ENCODE results near the gene KCNH4. TPM values are rescaled to one million over a fixed set of nuclear protein-coding genes. Genes with fewer than 3 reads are reported as not detected.
A peak's percentile ranks its signal among the peaks of the same experiment; 100 is the strongest.
"Not testable (repeated sequence)": the region's sequence is repeated elsewhere in the genome, so short reads cannot be mapped to it uniquely, and the experiment has no call there.

KCNH4 gene
- total and polyA plus RNA-seq, 7 donors = 0.01 to 0.17 (median 0.08) TPM; not detected in 2

- no peak for ATAC-seq
- peaks cover 23% of the 10 kb centered on the region for H3K4me1 ChIP-seq
- no peak for DNase-seq
- TF ChIP-seq, protein P1, sequence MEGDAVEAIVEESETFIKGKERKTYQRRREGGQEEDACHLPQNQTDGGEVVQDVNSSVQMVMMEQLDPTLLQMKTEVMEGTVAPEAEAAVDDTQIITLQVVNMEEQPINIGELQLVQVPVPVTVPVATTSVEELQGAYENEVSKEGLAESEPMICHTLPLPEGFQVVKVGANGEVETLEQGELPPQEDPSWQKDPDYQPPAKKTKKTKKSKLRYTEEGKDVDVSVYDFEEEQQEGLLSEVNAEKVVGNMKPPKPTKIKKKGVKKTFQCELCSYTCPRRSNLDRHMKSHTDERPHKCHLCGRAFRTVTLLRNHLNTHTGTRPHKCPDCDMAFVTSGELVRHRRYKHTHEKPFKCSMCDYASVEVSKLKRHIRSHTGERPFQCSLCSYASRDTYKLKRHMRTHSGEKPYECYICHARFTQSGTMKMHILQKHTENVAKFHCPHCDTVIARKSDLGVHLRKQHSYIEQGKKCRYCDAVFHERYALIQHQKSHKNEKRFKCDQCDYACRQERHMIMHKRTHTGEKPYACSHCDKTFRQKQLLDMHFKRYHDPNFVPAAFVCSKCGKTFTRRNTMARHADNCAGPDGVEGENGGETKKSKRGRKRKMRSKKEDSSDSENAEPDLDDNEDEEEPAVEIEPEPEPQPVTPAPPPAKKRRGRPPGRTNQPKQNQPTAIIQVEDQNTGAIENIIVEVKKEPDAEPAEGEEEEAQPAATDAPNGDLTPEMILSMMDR (IDR thresholded peaks at IDR 0.05) = no peak
- no peaks in the 10 kb centered on the region for H3K9me3 ChIP-seq
- 95 to 96% (median 96%) methylated on average over 6 of the region's 6 CpGs for WGBS, 3 donors
- no peak overlapping the region for H3K27ac ChIP-seq
- no peak overlapping the region for H3K4me3 ChIP-seq
- no peaks in the 10 kb centered on the region for H3K27me3 ChIP-seq (ENCODE audit: insufficient read depth in 3 of 3, low read length in 2 of 3)
- intact Hi-C loops (cut with DNase I) = no loop called here
- peaks cover 0 to 56% of the 10 kb centered on the region in 2 donors for H3K36me3 ChIP-seq (ENCODE audit: insufficient read depth in 1 of 2, low read depth in 1 of 2)
Observed at GRCh38 chr17:42224651-42225050, 43.7 kb upstream of the KCNH4 start.

GRCh38 chr17:42221886-42222745, 41.2 kb upstream of the KCNH4 start:
- intact Hi-C loops (cut with DNase I) = no loop called here
- DNase-seq (peak in 1 of 2 donors; percentile 34), ATAC-seq (peak; percentile 61 to 79 (median 70))
- Histone ChIP-seq H3K27me3 (ENCODE audit: insufficient read depth in 3 of 3, low read length in 2 of 3) (no peaks in the 10 kb centered on the region), H3K9me3 (no peaks in the 10 kb centered on the region), H3K4me1 (peaks cover 4% of the 10 kb centered on the region), H3K27ac (no peak overlapping the region), H3K36me3 (ENCODE audit: insufficient read depth in 1 of 2, low read depth in 1 of 2) (peaks cover 0 to 72% of the 10 kb centered on the region in 2 donors), H3K4me3 (no peak overlapping the region)
- TF ChIP-seq, protein P1 (IDR thresholded peaks at IDR 0.05) = peak; percentile 53
- WGBS, 3 donors = 57 to 61% (median 58%) methylated on average over 3 of the region's 3 CpGs

GRCh38 chr17:42219280-42219679, 38.3 kb upstream of the KCNH4 start:
- ATAC-seq; H3K4me1 ChIP-seq; H3K27me3 ChIP-seq (ENCODE audit: insufficient read depth in 3 of 3, low read length in 2 of 3); H3K9me3 ChIP-seq; DNase-seq; H3K4me3 ChIP-seq; H3K27ac ChIP-seq: not testable (repeated sequence)
- 94 to 100% methylated on average over 3 to 4 of the region's 17 CpGs; no CpG with 5 or more reads in 1 of the 3 donors for WGBS, 3 donors
- intact Hi-C loops (cut with DNase I) = loop anchor here in 1 of 2 donors (10.0 kb wide), 1 partner anchor 186 kb away; no protein-coding TSS in a partner anchor
- peaks cover 2 to 81% of the 10 kb centered on the region in 2 donors for H3K36me3 ChIP-seq (ENCODE audit: insufficient read depth in 1 of 2, low read depth in 1 of 2)

DNA sequence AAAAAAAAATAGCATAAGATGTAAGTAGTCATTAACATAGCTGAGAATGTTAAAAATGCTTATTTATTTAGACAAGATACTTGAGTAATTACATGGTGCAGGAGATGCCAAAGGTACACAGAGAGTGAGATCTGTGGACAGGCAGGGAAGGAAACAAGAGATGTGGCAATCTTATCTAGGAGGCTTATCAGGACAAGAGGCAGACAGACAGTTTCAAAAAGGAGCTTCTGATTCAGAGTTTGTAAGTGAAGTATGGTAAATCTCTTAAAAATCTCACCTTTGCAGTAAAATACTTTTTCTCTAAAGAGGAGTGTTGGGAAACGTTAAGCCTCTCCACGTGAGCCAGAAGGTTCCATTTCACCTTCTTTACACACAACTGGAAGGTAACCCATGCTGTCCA, 33.2 kb upstream of the KCNH4 start:
- Histone ChIP-seq H3K27ac (no peak overlapping the region), H3K4me1 (peaks cover 19% of the 10 kb centered on the region), H3K4me3 (no peak overlapping the region), H3K27me3 (ENCODE audit: insufficient read depth in 3 of 3, low read length in 2 of 3) (no peaks in the 10 kb centered on the region), H3K9me3 (no peaks in the 10 kb centered on the region), H3K36me3 (ENCODE audit: insufficient read depth in 1 of 2, low read depth in 1 of 2) (peaks cover 3 to 82% of the 10 kb centered on the region in 2 donors)
- DNase-seq (no peak), ATAC-seq (no peak)
- intact Hi-C loops (cut with DNase I) = loop anchor here in 1 of 2 donors (10.0 kb wide), 1 partner anchor 191 kb away; no protein-coding TSS in a partner anchor
- TF ChIP-seq, protein P1 (IDR thresholded peaks at IDR 0.05) = no peak
- WGBS, 3 donors = 77 to 83% (median 81%) methylated on average over 2 of the region's 2 CpGs

GRCh38 chr17:42212382-42212781, 31.4 kb upstream of the KCNH4 start:
- intact Hi-C loops (cut with DNase I) = loop anchor here in 1 of 2 donors (10.0 kb wide), 1 partner anchor 192 kb away; no protein-coding TSS in a partner anchor
- H3K4me3 ChIP-seq = peak overlapping the region; percentile 17
- TF ChIP-seq, protein P1 (IDR thresholded peaks at IDR 0.05) = no peak

DNA sequence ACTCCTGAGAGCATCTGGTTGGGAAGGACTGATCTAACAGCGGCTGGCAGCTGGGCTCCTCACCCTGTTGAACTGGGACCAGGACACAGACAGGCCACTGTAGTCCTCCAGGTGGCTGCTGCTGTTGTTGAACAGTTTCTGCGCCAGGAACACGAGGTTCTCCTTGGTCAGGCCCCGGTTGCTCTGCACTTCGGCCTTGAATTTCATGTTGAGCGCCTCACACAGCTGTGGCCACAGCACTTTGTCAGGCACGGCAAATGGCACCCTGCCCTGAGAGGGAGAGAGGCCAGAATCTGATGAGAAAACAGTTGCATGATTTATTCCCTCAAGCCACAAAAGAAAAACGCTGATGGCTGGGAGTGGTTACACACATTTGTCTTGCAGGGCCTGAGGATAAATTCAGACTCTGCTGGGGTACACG, 31.0 kb upstream of the KCNH4 start:
- H3K36me3 ChIP-seq (ENCODE audit: insufficient read depth in 1 of 2, low read depth in 1 of 2) = peaks cover 2 to 83% of the 10 kb centered on the region in 2 donors
- intact Hi-C loops (cut with DNase I) = loop anchor here in 1 of 2 donors (10.0 kb wide), 1 partner anchor 193 kb away; no protein-coding TSS in a partner anchor
- peaks cover 19% of the 10 kb centered on the region for H3K4me1 ChIP-seq
- H3K9me3 ChIP-seq; H3K27me3 ChIP-seq (ENCODE audit: insufficient read depth in 3 of 3, low read length in 2 of 3): not testable (repeated sequence)
- WGBS, 3 donors = 22 to 39% (median 34%) methylated on average over 6 to 9 of the region's 9 CpGs
- H3K4me3 ChIP-seq = peak overlapping the region; percentile 17
- ATAC-seq (peak; percentile 96 to 97 (median 96)), DNase-seq (peak; percentile 89 to 97)
- H3K27ac ChIP-seq = peak overlapping the region; percentile 78

More at GRCh38 chr17:42212382-42212781, 31.4 kb upstream of the KCNH4 start:
- no peaks in the 10 kb centered on the region for H3K9me3 ChIP-seq
- H3K4me1 ChIP-seq = peaks cover 19% of the 10 kb centered on the region
- ATAC-seq = peak; percentile 11 to 31 (median 16)
- no peak for DNase-seq
- peak overlapping the region; percentile 78 for H3K27ac ChIP-seq
- no peaks in the 10 kb centered on the region for H3K27me3 ChIP-seq (ENCODE audit: insufficient read depth in 3 of 3, low read length in 2 of 3)
- peaks cover 3 to 83% of the 10 kb centered on the region in 2 donors for H3K36me3 ChIP-seq (ENCODE audit: insufficient read depth in 1 of 2, low read depth in 1 of 2)
- WGBS, 3 donors = 26 to 36% (median 28%) methylated on average over 7 of the region's 7 CpGs
